Measurements from ENCODE around the gene ST3GAL2.

ST3GAL2 gene

DNA sequence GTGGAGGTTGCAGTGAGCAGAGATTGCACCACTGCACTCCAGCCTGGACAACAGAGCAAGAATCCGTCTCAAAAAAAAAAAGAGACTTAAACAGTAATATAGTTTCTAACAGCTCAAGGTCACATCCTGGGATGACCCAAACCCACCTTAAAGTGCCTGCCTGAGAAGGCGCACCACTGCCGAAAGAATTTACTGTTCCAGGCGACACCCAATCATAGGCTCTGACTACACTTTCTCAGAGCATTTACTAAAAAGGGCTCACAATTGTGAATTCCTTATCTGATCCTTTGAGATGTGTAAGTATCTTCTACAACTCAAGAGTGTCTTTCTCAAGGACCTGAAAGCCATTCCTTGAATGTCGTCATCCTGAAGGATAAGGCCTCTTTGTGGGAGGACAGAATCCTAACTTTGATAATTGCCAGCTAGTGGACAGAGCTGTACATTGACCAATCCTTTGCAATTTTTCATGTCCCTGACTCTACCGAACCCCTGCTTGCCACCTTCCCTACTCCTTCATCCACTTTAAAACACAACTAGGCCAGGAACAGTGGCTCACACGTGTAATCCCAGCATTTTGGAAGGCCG lies 2.6 kb upstream of the ST3GAL2 start:
- no peak for DNase-seq
- in situ Hi-C loops (cut with MboI; ENCODE audit: low pct_unique_long_range_greater_than_20kb, low sequenced_read_pairs) = no loop called here

DNA sequence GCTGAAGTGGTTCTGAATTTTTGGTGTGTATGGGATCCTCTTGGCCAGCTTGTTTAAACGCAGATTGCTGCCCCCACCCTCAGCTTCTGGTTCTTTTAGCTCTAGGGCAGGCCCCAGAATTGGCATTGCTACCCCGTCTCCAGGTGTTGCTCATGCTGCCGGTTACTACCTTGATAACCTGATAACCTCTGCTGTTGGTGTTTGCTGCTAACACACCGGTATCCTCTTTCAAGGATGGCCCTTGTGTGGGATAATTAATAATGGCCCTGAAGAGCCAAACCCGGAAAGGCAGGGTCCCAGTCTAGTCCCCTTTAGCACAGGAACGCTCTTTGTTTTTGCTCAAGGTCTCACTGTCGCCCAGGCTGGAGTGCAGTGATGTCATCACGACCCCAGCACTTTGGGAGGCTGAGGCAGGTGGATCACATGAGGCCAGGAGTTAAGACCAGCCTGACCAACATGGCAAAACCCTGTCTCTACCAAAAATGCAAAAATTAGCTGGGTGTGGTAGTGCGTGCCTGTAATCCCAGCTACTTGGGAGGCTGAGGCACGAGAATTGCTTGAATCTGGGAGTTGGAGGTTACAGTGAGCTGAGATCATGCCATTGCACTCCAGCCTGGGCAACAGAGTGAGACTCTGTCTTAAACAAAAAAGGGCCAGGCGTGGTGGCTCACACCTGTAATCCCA lies 1.3 kb upstream of the ST3GAL2 start:
- in situ Hi-C loops (cut with MboI; ENCODE audit: low pct_unique_long_range_greater_than_20kb, low sequenced_read_pairs) = no loop called here
- DNase-seq = no peak

DNA sequence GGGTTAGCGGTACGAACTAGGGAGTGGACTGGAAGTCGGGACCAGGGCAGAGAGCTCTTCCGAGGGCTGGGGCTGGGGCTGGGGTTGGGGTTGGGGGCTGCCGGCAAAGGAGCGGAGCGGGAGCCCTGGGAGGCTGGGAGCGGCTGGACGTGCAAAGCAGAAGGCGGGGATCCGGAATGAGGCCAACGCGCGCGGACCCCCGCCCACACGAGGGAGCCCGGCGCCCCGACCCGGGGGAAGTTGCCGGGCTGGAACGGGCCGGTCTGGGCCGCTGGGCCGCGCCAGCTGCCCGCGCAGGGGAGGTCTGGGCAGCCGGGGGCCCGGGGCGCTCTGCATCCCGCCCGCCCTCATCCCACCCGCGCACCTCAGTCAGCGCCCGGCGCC lies 323 bp downstream of the ST3GAL2 start:
- in situ Hi-C loops (cut with MboI; ENCODE audit: low pct_unique_long_range_greater_than_20kb, low sequenced_read_pairs) = no loop called here
- no peak for DNase-seq

DNA sequence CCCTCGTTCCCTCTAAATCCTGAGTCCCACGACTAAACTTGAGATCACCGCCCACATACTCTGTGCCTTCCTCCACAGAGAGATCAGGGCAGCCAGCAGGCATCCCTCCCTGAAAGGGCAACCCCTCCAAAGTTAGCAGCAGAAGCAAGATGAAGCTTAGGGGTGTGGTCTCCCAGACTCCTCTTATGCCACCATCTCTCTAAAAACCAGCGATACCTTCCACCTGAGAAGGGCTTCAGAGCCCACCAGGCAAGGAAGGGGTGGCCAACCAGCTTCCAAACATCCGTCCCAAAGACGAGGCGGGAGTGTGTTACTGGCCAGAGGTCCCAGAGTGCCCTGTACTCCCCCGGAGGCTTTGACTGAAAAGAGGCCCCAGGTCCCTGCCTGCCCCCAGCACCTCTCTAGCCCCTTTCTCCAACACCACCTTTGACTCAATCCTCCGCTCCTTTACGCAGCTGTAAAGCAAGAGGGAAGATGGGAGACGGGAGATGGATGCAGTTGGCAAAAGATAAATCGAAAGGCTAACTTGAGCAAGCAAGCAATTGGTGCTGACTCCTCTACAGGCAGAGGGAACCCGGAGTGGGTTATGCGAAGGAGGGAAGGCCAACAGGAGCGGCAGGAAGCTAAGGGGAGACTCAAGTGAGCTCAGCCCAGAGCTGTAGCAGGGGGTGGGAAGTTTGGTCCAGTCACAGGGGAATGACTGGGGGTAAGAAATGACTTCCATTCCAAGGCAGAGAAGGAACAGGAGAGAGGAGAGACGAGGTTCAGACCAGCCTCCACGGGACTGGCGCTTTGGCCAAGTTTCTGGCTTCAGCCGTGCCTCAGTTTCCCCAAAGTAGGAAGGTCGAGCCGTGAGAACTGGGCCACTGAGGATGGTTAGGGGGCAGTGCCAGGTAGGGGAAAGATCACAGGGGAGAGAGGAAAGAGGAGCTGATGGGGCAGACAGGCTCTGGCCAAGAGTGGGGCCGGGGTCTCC lies 1.0 kb downstream of the ST3GAL2 start:
- in situ Hi-C loops (cut with MboI; ENCODE audit: low pct_unique_long_range_greater_than_20kb, low sequenced_read_pairs) = no loop called here
- no peak for DNase-seq

DNA sequence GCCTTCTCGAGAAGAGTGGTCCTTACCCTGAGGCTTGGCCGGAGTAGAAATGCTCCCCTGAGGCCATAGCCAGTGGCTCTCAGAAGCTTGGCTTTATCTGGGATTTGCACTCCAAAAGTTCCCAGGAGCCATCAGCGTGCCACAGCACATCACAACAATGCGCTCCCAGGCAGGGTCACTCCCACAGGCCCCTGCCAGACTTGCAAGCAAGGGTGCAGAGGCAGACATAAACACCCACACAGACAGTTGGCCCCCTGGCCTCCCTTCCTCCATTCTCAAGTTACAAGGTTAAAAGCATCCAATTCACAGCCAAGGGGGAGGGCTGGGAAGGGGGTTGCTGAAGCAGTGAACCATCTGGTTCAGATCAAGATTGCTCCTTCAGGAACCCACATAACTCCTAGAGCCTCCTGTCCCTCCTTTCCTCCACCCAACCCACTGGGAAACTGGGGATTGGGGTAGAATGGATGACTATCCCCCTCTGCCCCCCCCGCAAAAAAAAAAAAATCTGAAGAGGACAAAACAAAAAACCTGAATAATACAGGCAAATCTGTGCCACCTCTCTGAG lies 1.8 kb downstream of the ST3GAL2 start:
- in situ Hi-C loops (cut with MboI; ENCODE audit: low pct_unique_long_range_greater_than_20kb, low sequenced_read_pairs) = no loop called here
- peak; percentile 84 for DNase-seq

DNA sequence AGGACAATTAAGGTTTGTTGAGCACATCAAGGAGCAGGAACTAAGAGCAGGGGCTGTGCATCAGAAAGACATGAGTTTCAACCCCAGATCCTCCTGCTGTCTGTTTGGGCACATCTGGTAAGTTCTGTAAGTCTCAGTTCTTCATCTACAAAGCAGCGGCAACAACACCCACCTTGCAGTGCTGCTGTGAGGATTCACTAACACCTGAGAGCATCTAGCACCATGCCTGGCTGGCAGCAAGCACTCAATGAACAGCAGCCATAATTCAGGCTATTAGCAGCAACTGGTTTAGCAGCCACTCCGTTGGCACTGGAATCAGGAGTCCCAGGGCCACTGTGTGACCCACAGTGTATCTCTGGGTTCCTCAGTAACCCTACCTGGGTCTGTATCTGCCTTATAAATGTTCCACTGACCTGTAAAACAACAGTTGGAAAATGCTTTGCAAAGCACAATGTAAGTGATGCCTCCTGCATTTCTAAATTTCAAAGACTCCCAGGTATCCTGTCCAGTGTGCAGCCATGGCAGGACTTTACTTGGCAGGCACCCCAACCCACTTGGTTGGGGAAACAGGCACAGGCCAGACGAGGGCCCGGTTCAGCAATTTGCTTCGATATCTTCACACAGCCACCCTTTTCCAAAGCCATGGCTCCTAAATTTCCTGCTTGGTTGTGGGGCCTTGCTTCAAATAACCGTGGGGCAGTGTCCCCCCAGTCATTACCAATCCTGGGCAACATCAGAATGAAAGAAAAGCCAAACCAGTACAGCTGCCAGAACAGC lies 4.2 kb downstream of the ST3GAL2 start:
- DNase-seq = no peak
- in situ Hi-C loops (cut with MboI; ENCODE audit: low pct_unique_long_range_greater_than_20kb, low sequenced_read_pairs) = no loop called here

DNA sequence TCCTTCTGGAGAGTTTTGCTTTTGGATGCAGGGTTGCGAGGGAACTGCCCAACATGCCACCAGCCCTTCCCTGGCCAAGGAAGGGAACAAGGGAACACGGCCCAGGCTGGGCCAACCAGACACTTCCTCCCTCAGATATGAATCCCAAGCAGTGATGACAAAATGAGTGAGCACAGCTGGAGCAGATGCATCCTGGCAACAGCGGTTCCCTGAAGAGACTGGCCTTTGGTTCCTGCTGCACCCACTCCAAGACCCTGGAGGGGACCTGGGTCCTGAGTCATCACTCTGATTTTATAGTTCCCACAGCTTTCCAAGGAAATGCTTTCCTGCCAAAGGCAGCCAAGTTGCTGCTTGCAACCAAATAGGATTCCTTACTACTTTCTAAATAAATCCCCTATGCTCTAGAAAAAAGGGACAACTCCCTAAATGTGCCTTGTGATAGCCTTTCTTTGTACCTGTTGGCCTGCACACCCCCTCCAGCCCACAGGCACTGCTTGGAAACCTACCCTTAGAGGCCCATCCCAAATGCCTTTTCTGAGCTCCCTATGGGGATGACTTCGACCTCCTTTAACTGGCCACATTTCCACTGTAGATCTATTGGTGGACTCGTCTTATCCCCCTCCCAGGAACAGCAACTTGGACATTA lies 5.3 kb downstream of the ST3GAL2 start:
- DNase-seq = peak; percentile 51
- in situ Hi-C loops (cut with MboI; ENCODE audit: low pct_unique_long_range_greater_than_20kb, low sequenced_read_pairs) = no loop called here

DNA sequence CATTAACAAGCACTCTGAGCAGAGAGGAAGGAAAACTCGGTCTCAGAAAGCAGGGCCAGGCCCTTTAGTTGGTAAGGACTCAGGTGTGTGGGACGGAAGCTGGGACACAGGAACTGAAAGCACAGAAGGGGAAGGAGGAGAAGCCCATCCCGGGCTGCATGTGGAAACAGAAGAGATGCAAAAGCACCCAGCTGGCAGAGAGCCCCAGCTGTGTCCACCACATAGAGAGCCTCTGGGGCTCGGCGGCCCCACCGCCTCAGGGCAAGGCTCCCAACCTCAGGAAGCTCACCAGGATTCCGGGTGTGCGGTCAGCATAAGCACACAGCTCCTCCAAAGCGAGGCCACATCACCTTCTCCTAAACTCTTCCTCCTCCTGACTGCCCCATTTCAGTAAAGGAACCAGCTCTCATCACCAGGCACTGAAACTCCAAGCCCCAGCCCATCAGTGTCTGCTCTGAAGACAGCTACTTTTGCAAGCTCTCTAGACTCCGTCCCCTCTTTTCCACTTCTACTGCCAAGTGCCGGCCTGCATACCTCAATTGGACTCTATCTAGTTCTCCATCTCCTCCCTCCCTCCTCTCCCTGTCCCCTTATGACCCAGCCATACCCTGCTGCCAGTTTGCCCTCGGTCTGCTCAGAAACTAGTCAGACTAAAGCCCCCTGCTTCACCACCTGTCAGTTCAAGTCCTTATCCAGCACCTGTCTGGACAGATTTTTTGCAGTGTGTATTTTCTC lies 6.0 kb downstream of the ST3GAL2 start:
- in situ Hi-C loops (cut with MboI; ENCODE audit: low pct_unique_long_range_greater_than_20kb, low sequenced_read_pairs) = no loop called here
- no peak for DNase-seq

DNA sequence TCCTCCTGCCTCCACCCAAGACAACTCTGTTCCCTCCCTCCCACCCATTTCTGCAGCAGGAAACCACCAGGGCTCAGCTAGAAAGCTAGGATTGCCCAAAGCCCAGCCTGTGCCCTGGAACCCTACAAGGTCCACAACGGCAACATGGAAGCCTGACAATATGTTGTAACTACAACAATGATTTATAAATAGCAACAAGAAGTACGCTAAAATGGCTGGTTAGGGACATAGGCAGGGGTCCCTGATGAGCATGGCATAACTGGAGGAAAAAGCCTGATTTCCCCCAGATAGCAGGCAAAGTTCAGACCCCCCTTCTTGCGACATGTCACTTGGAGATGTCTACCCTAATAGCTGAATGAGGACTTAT lies 6.6 kb downstream of the ST3GAL2 start:
- DNase-seq = peak; percentile 29
- in situ Hi-C loops (cut with MboI; ENCODE audit: low pct_unique_long_range_greater_than_20kb, low sequenced_read_pairs) = no loop called here

DNA sequence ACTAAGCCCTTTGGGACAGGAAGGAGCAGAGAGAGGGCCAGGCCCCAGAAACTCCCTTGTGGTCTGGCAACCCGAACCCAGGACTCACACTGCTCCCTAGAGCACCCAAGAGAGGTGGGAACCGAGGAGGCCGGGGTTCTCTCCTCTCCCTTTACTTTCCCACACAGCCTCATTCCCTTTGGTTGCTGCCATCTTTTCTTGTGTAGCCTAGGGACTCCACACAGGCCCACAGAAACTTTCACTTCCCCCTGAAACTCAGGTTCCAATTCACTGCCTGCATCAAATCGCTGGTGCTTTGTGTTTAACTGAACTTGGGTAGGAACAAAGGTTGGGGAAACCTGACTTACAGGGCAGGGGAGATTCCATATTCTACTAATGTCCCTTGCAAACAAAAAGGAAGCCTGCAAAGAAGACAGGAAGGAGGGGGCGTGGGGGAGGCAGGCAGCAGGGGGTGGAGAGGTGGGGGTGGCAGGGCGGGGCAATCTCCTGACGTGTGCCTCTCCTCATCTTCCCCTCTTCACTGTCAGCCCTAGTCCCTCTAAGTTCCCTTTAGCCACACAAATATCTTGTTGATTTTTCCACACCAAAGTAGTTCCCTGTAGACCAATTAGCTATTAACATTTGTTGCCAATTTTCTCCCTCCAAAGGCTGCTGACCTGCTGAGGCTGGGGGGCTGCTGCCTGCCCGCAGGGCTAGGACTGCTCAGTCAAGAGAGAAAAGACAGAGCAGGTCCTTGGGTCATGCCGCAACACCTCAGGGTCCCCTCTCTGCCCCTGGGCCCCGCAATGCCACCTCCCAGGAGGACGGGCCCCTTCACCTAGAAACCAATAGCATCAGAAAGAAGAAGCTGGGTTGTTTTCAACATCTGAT lies 8.0 kb downstream of the ST3GAL2 start:
- peak; percentile 83 for DNase-seq

DNA sequence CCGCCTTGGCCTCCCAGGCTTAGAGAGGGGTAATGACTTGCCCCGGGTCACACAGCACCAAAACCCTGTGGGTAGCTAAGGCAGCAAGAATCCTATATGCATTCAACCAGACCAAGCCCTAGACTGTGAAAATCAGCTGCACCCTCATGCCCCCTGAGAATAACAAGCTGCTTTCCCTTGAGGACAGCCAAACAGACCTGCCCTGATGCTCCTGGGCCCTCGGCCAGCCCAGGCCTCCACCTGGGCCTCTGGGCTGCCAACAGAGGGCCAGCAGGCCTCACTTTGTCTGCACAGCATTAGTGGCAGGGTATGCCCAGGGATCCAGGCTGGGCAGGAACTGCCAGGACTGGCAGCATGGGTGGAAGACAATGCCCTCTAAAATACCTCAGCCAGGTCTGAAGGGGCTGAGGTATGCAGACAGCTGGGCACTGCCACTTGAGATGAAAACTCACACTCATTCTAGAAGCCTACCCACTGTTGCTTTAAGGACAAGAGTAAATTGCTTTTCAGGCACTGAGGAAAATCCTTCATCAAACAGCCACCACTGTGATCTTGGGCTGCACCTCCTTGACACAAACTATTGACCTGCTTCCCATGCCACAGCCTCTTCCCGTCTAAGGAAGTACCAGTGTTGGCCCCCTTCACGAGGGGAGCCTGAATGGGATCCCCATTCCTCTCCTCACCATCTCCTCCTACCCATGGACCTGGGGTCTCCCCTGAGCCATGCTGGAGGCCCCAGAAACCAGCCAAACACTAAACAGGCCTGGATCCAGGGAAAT lies 8.8 kb downstream of the ST3GAL2 start:
- in situ Hi-C loops (cut with MboI; ENCODE audit: low pct_unique_long_range_greater_than_20kb, low sequenced_read_pairs) = no loop called here
- no peak for DNase-seq

More for the DNA sequence above, 8.0 kb downstream of the ST3GAL2 start:
- in situ Hi-C loops (cut with MboI; ENCODE audit: low pct_unique_long_range_greater_than_20kb, low sequenced_read_pairs) = no loop called here

DNA sequence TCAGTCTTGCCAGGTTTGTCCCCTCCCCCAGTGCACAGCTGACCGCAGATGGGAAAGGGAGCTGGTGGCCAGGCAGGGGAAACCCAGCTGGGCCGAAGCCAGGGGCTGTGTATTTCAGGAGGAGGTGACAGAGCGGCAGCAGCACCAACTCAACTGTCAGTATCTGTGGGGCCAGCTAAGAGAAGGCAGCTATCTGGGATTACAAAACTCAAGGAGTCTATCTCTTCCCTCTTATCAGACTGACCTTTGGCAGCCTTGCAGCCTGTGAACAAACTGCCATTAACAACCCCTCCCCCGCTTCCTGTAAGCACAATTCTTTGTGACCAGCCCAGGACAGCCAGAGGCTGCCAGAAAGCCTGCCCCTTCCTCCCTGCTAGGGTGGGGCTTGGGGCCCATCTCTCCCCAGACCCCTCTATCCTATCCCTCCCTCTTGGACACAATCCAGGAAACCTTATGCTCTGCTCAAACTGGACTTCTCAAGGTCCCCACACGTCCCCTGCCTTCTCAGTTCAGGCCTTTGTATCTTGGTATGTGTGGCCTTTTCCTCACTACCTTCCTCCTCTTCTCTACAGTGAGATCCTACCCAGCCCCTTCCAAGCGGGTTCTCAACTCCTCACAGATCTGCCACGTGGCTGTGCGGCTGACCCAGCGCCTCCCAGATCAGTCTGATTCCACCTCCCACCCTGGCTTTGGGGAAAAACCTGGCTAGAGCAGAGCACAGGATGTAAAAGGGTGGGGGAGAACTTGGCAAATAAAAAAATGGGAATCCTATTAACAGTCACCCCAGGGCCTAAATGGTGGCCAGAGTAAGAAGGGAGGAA lies 10.5 kb downstream of the ST3GAL2 start:
- in situ Hi-C loops (cut with MboI; ENCODE audit: low pct_unique_long_range_greater_than_20kb, low sequenced_read_pairs) = no loop called here
- DNase-seq = peak; percentile 97

DNA sequence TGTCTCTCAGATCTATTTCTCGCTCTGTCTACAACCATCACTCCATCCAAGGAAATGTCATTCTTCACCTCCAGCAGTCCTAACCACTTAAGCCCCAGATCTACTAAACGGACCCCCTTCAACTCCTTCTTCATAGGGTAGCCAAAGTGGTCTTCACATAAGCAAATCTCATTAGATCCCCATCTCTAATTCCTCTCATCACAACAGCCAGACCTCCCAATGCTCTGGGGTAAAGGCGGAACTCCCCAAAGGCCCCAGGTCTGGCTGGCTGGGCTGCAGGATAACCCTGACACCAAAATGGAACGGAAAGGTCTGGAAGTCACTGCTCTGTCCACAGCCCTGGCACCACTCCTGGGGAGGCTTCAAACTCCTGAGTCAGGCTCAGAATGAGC lies 11.1 kb downstream of the ST3GAL2 start:
- in situ Hi-C loops (cut with MboI; ENCODE audit: low pct_unique_long_range_greater_than_20kb, low sequenced_read_pairs) = no loop called here

DNA sequence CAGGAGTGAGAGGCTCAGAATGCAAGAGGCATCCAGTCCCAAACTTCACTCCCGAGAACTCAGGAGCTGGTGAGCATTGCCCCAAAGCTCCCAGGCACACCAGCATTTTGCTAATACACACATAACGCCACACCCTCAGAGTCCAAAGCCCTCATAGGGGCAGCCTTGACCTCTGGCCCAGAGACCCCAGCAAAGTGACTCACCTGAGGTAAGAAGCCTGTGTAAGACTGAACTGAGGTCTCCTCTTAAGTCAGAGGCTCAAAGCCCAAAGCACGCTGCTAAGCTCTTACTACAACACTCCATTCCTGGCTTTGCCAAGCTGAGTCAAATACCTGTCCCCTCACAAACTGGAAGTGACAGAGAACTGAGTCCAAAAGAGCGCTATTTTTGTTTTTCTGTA lies 16.4 kb downstream of the ST3GAL2 start:
- DNase-seq = no peak
- in situ Hi-C loops (cut with MboI; ENCODE audit: low pct_unique_long_range_greater_than_20kb, low sequenced_read_pairs) = no loop called here

More for the DNA sequence above, 11.1 kb downstream of the ST3GAL2 start:
- no peak for DNase-seq

DNA sequence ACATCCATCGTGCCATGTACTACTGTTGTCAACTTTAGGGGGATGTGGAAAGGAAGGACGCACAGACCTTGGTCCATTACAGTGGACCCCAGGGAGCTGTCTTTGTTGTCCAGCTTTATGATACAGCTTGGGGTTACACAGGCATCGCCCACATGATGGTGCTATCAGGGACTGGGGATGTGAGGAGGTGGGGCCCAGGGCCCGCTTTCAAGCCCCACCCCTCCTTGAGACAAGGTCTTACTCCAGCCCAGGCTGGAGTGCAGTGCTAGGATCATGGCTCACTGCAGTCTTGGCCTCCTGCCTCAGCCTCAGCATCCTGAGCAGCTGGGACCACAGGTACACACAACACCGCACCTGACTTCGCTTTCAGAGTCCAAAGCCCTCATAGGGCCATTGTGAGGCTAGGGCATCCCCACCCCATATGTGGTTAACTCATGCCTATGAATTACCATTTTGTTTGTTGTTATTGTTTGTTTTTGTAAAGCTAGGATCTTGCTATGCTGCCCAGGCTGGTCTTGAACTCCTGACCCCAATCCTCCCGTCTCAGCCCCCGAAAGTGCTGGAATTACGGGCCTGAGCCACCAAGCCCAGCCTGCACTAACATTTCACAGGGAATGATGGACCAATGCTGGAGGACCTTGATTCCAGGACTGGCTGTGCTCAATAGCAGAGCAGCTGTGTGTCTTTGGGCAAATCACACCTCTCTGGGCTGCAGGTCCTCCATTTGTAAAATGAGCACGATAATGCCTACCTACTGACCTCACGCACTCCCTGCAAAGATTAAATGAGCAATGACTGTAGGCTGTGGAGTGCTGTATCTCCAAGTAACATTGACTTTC lies 17.2 kb downstream of the ST3GAL2 start:
- in situ Hi-C loops (cut with MboI; ENCODE audit: low pct_unique_long_range_greater_than_20kb, low sequenced_read_pairs) = no loop called here
- no peak for DNase-seq
